Activated T-helper 17 cell treated with anti-CD3 and anti-CD28 coated beads, Interleukin-2, amount 50 U/mL, for 72 hours (primary cell): ENCODE data around the gene SLCO3A1. TPM values are rescaled to one million over a fixed set of nuclear protein-coding genes. Genes with fewer than 3 reads are reported as not detected.
A peak's percentile ranks its signal among the peaks of the same experiment; 100 is the strongest.

ENCODE experiments used
- ATAC-seq: fragments of 150-1000 bp; cut with Tn5 transposase; replicated peaks from 2 replicates; pipeline ENCODE4 v1.10.0; 2021; ENCODE audit warnings: mild to moderate bottlenecking, moderate library complexity
- H3K27ac Mint-ChIP-seq: one replicate; pipeline ENCODE4 v1.8.0; 2022; ENCODE audit warnings: mixed read lengths
- H3K27me3 Mint-ChIP-seq: one replicate; pipeline ENCODE4 v1.8.0; 2022; ENCODE audit warnings: mixed read lengths
- H3K36me3 Mint-ChIP-seq: one replicate; pipeline ENCODE4 v1.8.0; 2022; ENCODE audit warnings: low read depth, mild to moderate bottlenecking, mixed read lengths
- H3K4me1 Mint-ChIP-seq: one replicate; pipeline ENCODE4 v1.8.0; 2022; ENCODE audit warnings: mixed read lengths
- H3K4me3 Mint-ChIP-seq: one replicate; pipeline ENCODE4 v1.8.0; 2022; ENCODE audit warnings: mild to moderate bottlenecking, mixed read lengths
- H3K9me3 Mint-ChIP-seq: one replicate; pipeline ENCODE4 v1.8.0; 2022; ENCODE audit warnings: mixed read lengths
- total RNA-seq, 2 donors: library from RNA; stranded (reverse); gene quantifications; one replicate each; pipeline ENCODE4 v1.2.3, GENCODE V29; 2022

SLCO3A1 gene
- total RNA-seq, 2 donors from 2014 or later, result 7.0 to 11.0 TPM

GRCh38 chr15:92003515-92004067 is 150.1 kb downstream of the SLCO3A1 start:
- H3K27me3 Mint-ChIP-seq, result no peaks in the 10 kb centered on the region
- H3K4me1 Mint-ChIP-seq, result peaks cover 27% of the 10 kb centered on the region
- no peaks in the 10 kb centered on the region for H3K9me3 Mint-ChIP-seq
- no peaks in the 10 kb centered on the region for H3K36me3 Mint-ChIP-seq
- no peak overlapping the region for H3K4me3 Mint-ChIP-seq
- no peak overlapping the region for H3K27ac Mint-ChIP-seq
- no peak for ATAC-seq

- H3K27me3 Mint-ChIP-seq, result no peaks in the 10 kb centered on the region
- no peak overlapping the region for H3K27ac Mint-ChIP-seq
- H3K9me3 Mint-ChIP-seq, result no peaks in the 10 kb centered on the region
- H3K4me3 Mint-ChIP-seq, result no peak overlapping the region
- peaks cover 39% of the 10 kb centered on the region for H3K4me1 Mint-ChIP-seq
- peak; percentile 27 for ATAC-seq
- no peaks in the 10 kb centered on the region for H3K36me3 Mint-ChIP-seq
These were observed 151.6 kb downstream of the SLCO3A1 start for GRCh38 chr15:92005154-92005553.

GRCh38 chr15:92006186-92007028 is 152.9 kb downstream of the SLCO3A1 start:
- no peaks in the 10 kb centered on the region for H3K36me3 Mint-ChIP-seq
- no peaks in the 10 kb centered on the region for H3K27me3 Mint-ChIP-seq
- no peak for ATAC-seq
- no peaks in the 10 kb centered on the region for H3K9me3 Mint-ChIP-seq
- no peak overlapping the region for H3K27ac Mint-ChIP-seq
- no peak overlapping the region for H3K4me3 Mint-ChIP-seq
- peaks cover 43% of the 10 kb centered on the region for H3K4me1 Mint-ChIP-seq

GRCh38 chr15:92009162-92009561 is 155.7 kb downstream of the SLCO3A1 start:
- H3K27ac Mint-ChIP-seq, result peak overlapping the region; percentile 69
- peak overlapping the region; percentile 69 for H3K4me3 Mint-ChIP-seq
- H3K4me1 Mint-ChIP-seq, result peaks cover 51% of the 10 kb centered on the region
- H3K9me3 Mint-ChIP-seq, result no peaks in the 10 kb centered on the region
- no peaks in the 10 kb centered on the region for H3K27me3 Mint-ChIP-seq
- peak; percentile 73 for ATAC-seq
- no peaks in the 10 kb centered on the region for H3K36me3 Mint-ChIP-seq

- no peaks in the 10 kb centered on the region for H3K9me3 Mint-ChIP-seq
- no peaks in the 10 kb centered on the region for H3K36me3 Mint-ChIP-seq
- H3K4me3 Mint-ChIP-seq, result peak overlapping the region; percentile 71
- peaks cover 60% of the 10 kb centered on the region for H3K4me1 Mint-ChIP-seq
- H3K27ac Mint-ChIP-seq, result peak overlapping the region; percentile 62
- ATAC-seq, result peak; percentile 54
- no peaks in the 10 kb centered on the region for H3K27me3 Mint-ChIP-seq
These were observed 158.3 kb downstream of the SLCO3A1 start for GRCh38 chr15:92011611-92012367.

GRCh38 chr15:92012368-92012629 is 158.8 kb downstream of the SLCO3A1 start:
- no peaks in the 10 kb centered on the region for H3K36me3 Mint-ChIP-seq
- peak; percentile 85 for ATAC-seq
- H3K4me3 Mint-ChIP-seq, result peak overlapping the region; percentile 71
- H3K9me3 Mint-ChIP-seq, result no peaks in the 10 kb centered on the region
- peak overlapping the region; percentile 62 for H3K27ac Mint-ChIP-seq
- H3K27me3 Mint-ChIP-seq, result no peaks in the 10 kb centered on the region
- H3K4me1 Mint-ChIP-seq, result peaks cover 62% of the 10 kb centered on the region

DNA sequence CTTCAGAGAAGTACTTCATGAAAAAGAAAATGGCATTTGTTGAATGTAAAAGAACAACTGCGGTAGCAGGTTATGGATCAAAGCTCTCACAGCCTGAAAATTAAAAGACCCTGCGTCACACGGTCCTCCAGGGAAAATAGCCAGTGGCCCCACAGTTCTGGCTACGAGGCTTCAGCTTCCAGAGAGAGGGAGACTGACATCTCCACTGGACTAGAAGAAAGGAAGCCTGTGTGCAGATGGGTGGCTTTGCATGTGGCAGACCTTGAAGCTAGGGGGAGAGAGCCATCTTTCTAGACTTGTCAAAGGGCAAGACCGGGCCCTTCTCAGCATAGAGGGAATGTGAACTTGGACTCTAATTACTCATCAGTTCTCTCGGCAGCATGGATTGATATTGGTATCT is 159.4 kb downstream of the SLCO3A1 start:
- Mint-ChIP-seq H3K9me3 (no peaks in the 10 kb centered on the region), H3K4me1 (peaks cover 65% of the 10 kb centered on the region), H3K4me3 (no peak overlapping the region)

DNA sequence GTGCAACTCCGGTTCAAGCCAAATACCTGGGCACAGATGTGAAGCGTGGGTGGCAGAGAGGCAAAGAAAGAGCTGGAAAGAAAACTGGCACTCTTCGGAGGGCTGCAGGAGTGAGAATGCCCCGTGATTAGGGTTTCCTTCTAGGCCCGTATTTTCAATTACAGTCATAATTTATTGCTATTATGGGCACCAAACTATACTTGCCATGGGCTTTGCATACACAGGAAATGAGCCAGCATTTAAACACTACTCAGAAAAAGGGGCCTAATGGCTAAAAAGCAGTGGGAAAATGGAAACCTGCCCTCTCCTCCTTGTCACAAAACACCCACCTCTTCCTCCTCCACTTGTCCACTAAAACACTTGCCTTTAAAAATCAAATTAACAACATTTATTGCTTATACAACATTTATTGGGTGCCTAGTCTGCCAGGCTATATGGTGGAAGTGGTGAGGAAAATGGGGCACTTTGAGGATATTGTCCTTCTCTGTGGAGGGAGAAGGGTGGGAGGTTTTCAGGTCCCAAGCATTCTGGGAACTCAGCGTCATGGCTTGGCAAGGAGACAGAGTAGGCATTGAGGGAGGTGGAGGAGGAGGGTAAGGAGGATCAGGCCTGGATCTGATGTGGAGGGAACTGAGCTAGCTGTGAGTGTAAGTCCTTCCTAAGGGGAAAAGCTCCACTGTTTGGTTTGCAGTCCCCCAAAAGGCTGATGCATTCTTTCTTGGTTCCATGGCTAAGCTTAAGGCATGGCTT is 160.9 kb downstream of the SLCO3A1 start:
- ATAC-seq, result no peak
- no peak overlapping the region for H3K27ac Mint-ChIP-seq
- H3K4me1 Mint-ChIP-seq, result peaks cover 53% of the 10 kb centered on the region
- H3K4me3 Mint-ChIP-seq, result no peak overlapping the region
- H3K27me3 Mint-ChIP-seq, result no peaks in the 10 kb centered on the region
- no peaks in the 10 kb centered on the region for H3K9me3 Mint-ChIP-seq
- no peaks in the 10 kb centered on the region for H3K36me3 Mint-ChIP-seq

More for the DNA sequence above, 159.4 kb downstream of the SLCO3A1 start:
- peak overlapping the region; percentile 62 for H3K27ac Mint-ChIP-seq
- no peaks in the 10 kb centered on the region for H3K27me3 Mint-ChIP-seq
- H3K36me3 Mint-ChIP-seq, result no peaks in the 10 kb centered on the region
- ATAC-seq, result no peak

GRCh38 chr15:92017882-92018534 is 164.5 kb downstream of the SLCO3A1 start:
- Mint-ChIP-seq H3K9me3 (no peaks in the 10 kb centered on the region), H3K36me3 (no peaks in the 10 kb centered on the region), H3K4me3 (no peak overlapping the region), H3K27ac (peak overlapping the region; percentile 51), H3K4me1 (peaks cover 46% of the 10 kb centered on the region), H3K27me3 (no peaks in the 10 kb centered on the region)
- no peak for ATAC-seq

DNA sequence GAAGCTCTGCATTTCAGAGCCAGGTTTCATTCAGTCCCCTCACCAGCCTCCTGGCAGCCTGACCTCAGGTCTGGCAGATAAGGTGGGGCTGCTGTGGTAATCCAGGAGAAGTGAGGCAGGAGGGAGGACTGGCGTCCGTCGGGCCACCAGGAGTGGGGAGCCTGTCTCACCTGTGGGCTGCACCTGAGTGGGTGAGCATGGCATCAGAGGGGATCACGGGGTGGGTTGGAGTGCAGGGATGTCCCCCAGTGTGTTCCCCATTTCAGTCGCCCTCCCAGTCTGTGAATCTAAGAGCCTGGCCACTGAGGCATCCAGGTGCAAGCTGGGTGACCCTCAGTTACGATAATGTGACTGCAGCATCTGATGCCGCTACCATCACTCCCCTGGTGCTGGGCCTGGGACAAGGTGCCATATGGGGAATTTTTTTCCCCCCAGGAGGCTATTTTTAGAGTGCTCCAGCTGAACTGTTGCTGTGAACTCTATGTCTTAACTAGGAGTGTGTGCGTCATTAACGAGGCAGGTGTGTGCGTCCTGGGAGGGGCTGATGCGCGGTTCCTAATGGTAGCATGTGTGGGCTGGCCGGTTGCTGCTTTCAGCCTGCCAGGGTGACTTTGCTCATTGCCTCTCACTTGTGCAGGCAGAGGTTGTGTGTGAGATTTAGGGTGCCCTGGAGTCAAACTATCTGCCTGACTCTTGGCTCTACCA is 165.2 kb downstream of the SLCO3A1 start:
- Mint-ChIP-seq H3K27me3 (no peaks in the 10 kb centered on the region), H3K27ac (no peak overlapping the region), H3K36me3 (no peaks in the 10 kb centered on the region), H3K4me3 (no peak overlapping the region), H3K9me3 (no peaks in the 10 kb centered on the region), H3K4me1 (peaks cover 46% of the 10 kb centered on the region)
- no peak for ATAC-seq

DNA sequence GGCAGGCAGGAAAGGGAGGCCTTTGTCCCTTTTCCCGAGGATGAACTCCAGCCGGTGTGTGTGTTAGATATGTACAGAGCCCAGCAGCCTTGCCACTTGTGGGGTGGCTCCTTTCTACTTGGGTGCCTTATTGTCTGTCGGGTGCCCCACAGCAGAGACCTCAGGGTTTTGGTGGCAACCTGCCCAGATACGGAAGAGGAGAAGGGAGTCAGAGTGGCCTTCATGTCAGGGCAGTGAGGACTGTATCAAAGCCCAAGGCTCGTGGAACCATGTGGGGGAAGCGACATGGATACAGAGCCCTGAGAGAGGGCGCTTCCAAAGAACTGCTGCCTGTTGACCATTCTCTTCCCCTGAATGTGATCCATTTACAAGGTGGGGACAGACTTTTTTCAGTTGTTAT is 166.2 kb downstream of the SLCO3A1 start:
- H3K36me3 Mint-ChIP-seq, result no peaks in the 10 kb centered on the region
- no peak for ATAC-seq
- no peak overlapping the region for H3K4me3 Mint-ChIP-seq
- peaks cover 43% of the 10 kb centered on the region for H3K4me1 Mint-ChIP-seq
- H3K27me3 Mint-ChIP-seq, result no peaks in the 10 kb centered on the region
- no peak overlapping the region for H3K27ac Mint-ChIP-seq
- no peaks in the 10 kb centered on the region for H3K9me3 Mint-ChIP-seq

GRCh38 chr15:92020207-92020606 is 166.7 kb downstream of the SLCO3A1 start:
- no peak for ATAC-seq
- peaks cover 38% of the 10 kb centered on the region for H3K4me1 Mint-ChIP-seq
- no peaks in the 10 kb centered on the region for H3K9me3 Mint-ChIP-seq
- no peaks in the 10 kb centered on the region for H3K27me3 Mint-ChIP-seq
- no peak overlapping the region for H3K27ac Mint-ChIP-seq
- H3K36me3 Mint-ChIP-seq, result no peaks in the 10 kb centered on the region
- no peak overlapping the region for H3K4me3 Mint-ChIP-seq

DNA sequence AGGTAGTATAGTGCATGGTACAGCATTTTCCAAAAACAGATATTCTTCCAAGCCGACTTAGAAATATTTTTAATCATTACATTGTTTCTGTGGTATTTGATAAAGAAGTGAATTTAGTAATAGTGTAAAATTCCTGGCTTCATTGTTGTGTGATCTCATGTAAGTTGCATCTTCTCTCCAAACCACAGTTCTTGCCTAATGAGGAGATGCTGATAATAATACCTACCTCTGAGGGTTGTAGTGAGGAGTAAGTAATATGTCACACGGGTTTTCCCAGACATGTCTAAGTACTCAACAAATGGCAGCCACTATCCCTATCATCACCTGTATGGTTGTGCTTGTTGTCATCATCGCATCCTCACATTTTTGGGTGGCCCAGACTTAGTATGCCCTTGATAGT is 167.3 kb downstream of the SLCO3A1 start:
- H3K4me3 Mint-ChIP-seq, result no peak overlapping the region
- no peaks in the 10 kb centered on the region for H3K36me3 Mint-ChIP-seq
- no peak overlapping the region for H3K27ac Mint-ChIP-seq
- no peak for ATAC-seq
- H3K9me3 Mint-ChIP-seq, result no peaks in the 10 kb centered on the region
- H3K4me1 Mint-ChIP-seq, result peaks cover 35% of the 10 kb centered on the region
- no peaks in the 10 kb centered on the region for H3K27me3 Mint-ChIP-seq
